GM19240 (cell line): ENCODE measurements around the gene FTCDNL1.

ENCODE experiments used
- DNase-seq: peaks from one replicate; pipeline ENCODE4 v3.0.0; 2011; ENCODE audit warnings: low spot score; ENCODE audit not compliant: insufficient read length

The FTCDNL1 gene

GRCh38 chr2:199850718-199851500 lies at the start of gene FTCDNL1:
Gene FTCDNL1, minus strand, starts transcription at chr2:199851192. Its CDS starts 2,230 bp downstream, at chr2:199848962.
- peak; percentile 33 for DNase-seq

- DNase-seq, result no peak
Measured at GRCh38 chr2:199896617-199897016, 45.6 kb upstream of the FTCDNL1 start.

GRCh38 chr2:199895406-199895805 lies 44.4 kb upstream of the FTCDNL1 start:
- DNase-seq, result no peak

GRCh38 chr2:199883474-199884212 lies 32.7 kb upstream of the FTCDNL1 start:
- no peak for DNase-seq

- DNase-seq, result no peak
Measured at GRCh38 chr2:199882667-199883066, 31.7 kb upstream of the FTCDNL1 start.

GRCh38 chr2:199875400-199875799 lies 24.4 kb upstream of the FTCDNL1 start:
- DNase-seq, result no peak

GRCh38 chr2:199874209-199874608 lies 23.2 kb upstream of the FTCDNL1 start:
- DNase-seq, result no peak

GRCh38 chr2:199870581-199870980 lies 19.6 kb upstream of the FTCDNL1 start:
- no peak for DNase-seq

GRCh38 chr2:199869653-199870052 lies 18.7 kb upstream of the FTCDNL1 start:
- no peak for DNase-seq

GRCh38 chr2:199869227-199869541 lies 18.2 kb upstream of the FTCDNL1 start:
- DNase-seq, result no peak

- DNase-seq, result no peak
Measured at GRCh38 chr2:199868431-199869226, 17.6 kb upstream of the FTCDNL1 start.

- DNase-seq, result no peak
Measured at GRCh38 chr2:199865905-199866304, 14.9 kb upstream of the FTCDNL1 start.

GRCh38 chr2:199862788-199863187 lies 11.8 kb upstream of the FTCDNL1 start:
- no peak for DNase-seq

GRCh38 chr2:199861132-199861774 lies 10.3 kb upstream of the FTCDNL1 start:
- DNase-seq, result no peak

GRCh38 chr2:199855812-199856211 lies 4.8 kb upstream of the FTCDNL1 start:
- DNase-seq, result no peak

GRCh38 chr2:199851883-199852282 lies 891 bp upstream of the FTCDNL1 start:
- DNase-seq, result no peak

- peak; percentile 11 for DNase-seq
Measured at GRCh38 chr2:199851501-199851810, 464 bp upstream of the FTCDNL1 start.

- no peak for DNase-seq
Measured at GRCh38 chr2:199850218-199850717, 724 bp downstream of the FTCDNL1 start.

GRCh38 chr2:199848389-199849130 lies 2.4 kb downstream of the FTCDNL1 start:
- DNase-seq, result no peak

GRCh38 chr2:199847181-199847864 lies 3.7 kb downstream of the FTCDNL1 start:
- no peak for DNase-seq
